WTC11 (cell line): ENCODE measurements around the gene CUTC. TPM values are rescaled to one million over a fixed set of nuclear protein-coding genes. Genes with fewer than 3 reads are reported as not detected.

Source experiments
- ATAC-seq: fragments of 200-7000 bp; cut with Tn5 transposase; 2 replicates; pipeline ENCODE4 v1.10.0; 2021; ENCODE audit warnings: mild to moderate bottlenecking, moderate library complexity
- CTCF ChIA-PET: fragments of 300-600 bp; sonication (Branson Sonifier 250); formaldehyde crosslinking; loops from one replicate; lab custom pipeline; 2021; ENCODE audit warnings: antibody characterized with exemption; lab: Charles Lee
- POLR2A ChIA-PET: fragments of 350-600 bp; sonication (Branson Sonifier 250); formaldehyde crosslinking; loops from one replicate; lab custom pipeline; 2021; ENCODE audit warnings: antibody characterized with exemption; lab: Charles Lee
- DNase-seq: peaks from one replicate; pipeline ENCODE4 v3.0.0; 2021; ENCODE audit warnings: low spot score
- H3K27ac Mint-ChIP-seq: 2 replicates; pipeline ENCODE4 v1.8.0; 2021; ENCODE audit warnings: mixed read lengths
- H3K27me3 Mint-ChIP-seq: 2 replicates; pipeline ENCODE4 v1.8.0; 2021; ENCODE audit warnings: low read depth, mild to moderate bottlenecking, moderate library complexity, mixed read lengths
- H3K36me3 Mint-ChIP-seq: 2 replicates; pipeline ENCODE4 v1.8.0; 2021; ENCODE audit warnings: mixed read lengths
- H3K4me1 Mint-ChIP-seq: 2 replicates; pipeline ENCODE4 v1.8.0; 2022; ENCODE audit warnings: mixed read lengths
- H3K4me3 Mint-ChIP-seq: 2 replicates; pipeline ENCODE4 v1.8.0; 2021; ENCODE audit warnings: mild to moderate bottlenecking, moderate library complexity, mixed read lengths
- H3K9me3 Mint-ChIP-seq: 2 replicates; pipeline ENCODE4 v1.8.0; 2021; ENCODE audit warnings: mixed read lengths
- ATF2 ChIP-seq: sonication (generic); formaldehyde crosslinking; IDR thresholded peaks from 2 replicates; pipeline ENCODE4 v1.8.1; 2022; ENCODE audit warnings: low read depth, missing genetic modification reagents, borderline replicate concordance
- CREM ChIP-seq: sonication (generic); formaldehyde crosslinking; IDR thresholded peaks from 2 replicates; pipeline ENCODE4 v1.8.1; 2022; ENCODE audit warnings: mild to moderate bottlenecking, missing genetic modification reagents, moderate library complexity
- E2F4 ChIP-seq: sonication (generic); formaldehyde crosslinking; IDR thresholded peaks from 2 replicates; pipeline ENCODE4 v1.8.1; 2022; ENCODE audit warnings: low read depth, mild to moderate bottlenecking, moderate library complexity, missing genetic modification reagents, borderline replicate concordance
- ELF4 ChIP-seq: sonication (generic); formaldehyde crosslinking; IDR thresholded peaks from 2 replicates; pipeline ENCODE4 v1.8.1; 2022; ENCODE audit warnings: low read depth, mild to moderate bottlenecking, moderate library complexity, missing genetic modification reagents
- EMX1 ChIP-seq: fragments of 250-450 bp; sonication (Bioruptor Pico); IDR thresholded peaks from 2 replicates; pipeline ENCODE4 v1.8.0; 2021; ENCODE audit warnings: mild to moderate bottlenecking
- ESRRA ChIP-seq: sonication (generic); formaldehyde crosslinking; IDR thresholded peaks from 2 replicates; pipeline ENCODE4 v1.8.1; 2022; ENCODE audit warnings: mild to moderate bottlenecking, missing genetic modification reagents, borderline replicate concordance
- FOXJ3 ChIP-seq: sonication (generic); formaldehyde crosslinking; IDR thresholded peaks from 2 replicates; pipeline ENCODE4 v1.9.0; 2021; ENCODE audit warnings: missing genetic modification reagents, mild to moderate bottlenecking, borderline replicate concordance
- FOXP4 ChIP-seq: sonication (generic); formaldehyde crosslinking; IDR thresholded peaks from 2 replicates; pipeline ENCODE4 v1.8.0; 2022; ENCODE audit warnings: mild to moderate bottlenecking, missing genetic modification reagents
- HMGA2 ChIP-seq: fragments of 250-450 bp; sonication (Bioruptor Pico); IDR thresholded peaks from 2 replicates; pipeline ENCODE4 v1.4.0; 2021; ENCODE audit warnings: mild to moderate bottlenecking, moderate library complexity
- SMAD3 ChIP-seq: sonication (generic); formaldehyde crosslinking; IDR thresholded peaks from 2 replicates; pipeline ENCODE4 v1.8.0; 2022; ENCODE audit warnings: missing genetic modification reagents, mild to moderate bottlenecking, borderline replicate concordance
- TEAD1 ChIP-seq: sonication (generic); formaldehyde crosslinking; IDR thresholded peaks from 2 replicates; pipeline ENCODE4 v1.8.0; 2022; ENCODE audit warnings: mild to moderate bottlenecking, missing genetic modification reagents
- ZNF138 ChIP-seq: sonication (generic); formaldehyde crosslinking; conservative IDR thresholded peaks from 2 replicates; pipeline ENCODE4 v1.8.1; 2022; ENCODE audit warnings: mild to moderate bottlenecking, moderate library complexity, missing genetic modification reagents
- ZNF232 ChIP-seq: sonication (generic); formaldehyde crosslinking; IDR thresholded peaks from 2 replicates; pipeline ENCODE4 v1.8.0; 2022; ENCODE audit warnings: mild to moderate bottlenecking, missing genetic modification reagents
- ZNF416 ChIP-seq: fragments of 250-450 bp; sonication (Bioruptor Pico); IDR thresholded peaks from 2 replicates; pipeline ENCODE4 v1.9.0; 2021; ENCODE audit warnings: mild to moderate bottlenecking, inconsistent platforms
- total RNA-seq: library from RNA; stranded (reverse); gene quantifications from 3 replicates; pipeline ENCODE4 v1.2.3, GENCODE V29; 2021
- TF ChIP-seq, protein P1 (sequence below): sonication (generic); formaldehyde crosslinking; IDR thresholded peaks from 2 replicates; pipeline ENCODE4 v1.8.0; 2023; ENCODE audit warnings: missing genetic modification reagents, mild to moderate bottlenecking, borderline replicate concordance
- TF ChIP-seq, protein P2 (sequence below): sonication (generic); formaldehyde crosslinking; IDR thresholded peaks from 2 replicates; pipeline ENCODE4 v1.8.1; 2023; ENCODE audit warnings: mild to moderate bottlenecking, missing genetic modification reagents, borderline replicate concordance
- TF ChIP-seq, protein P3 (sequence below): sonication (generic); formaldehyde crosslinking; conservative IDR thresholded peaks from 2 replicates; pipeline ENCODE4 v1.8.1; 2023; ENCODE audit warnings: mild to moderate bottlenecking, low read depth, missing genetic modification reagents, moderate library complexity

Gene CUTC
- total RNA-seq, 1 experiment from 2014 or later = 28.6 TPM

DNA sequence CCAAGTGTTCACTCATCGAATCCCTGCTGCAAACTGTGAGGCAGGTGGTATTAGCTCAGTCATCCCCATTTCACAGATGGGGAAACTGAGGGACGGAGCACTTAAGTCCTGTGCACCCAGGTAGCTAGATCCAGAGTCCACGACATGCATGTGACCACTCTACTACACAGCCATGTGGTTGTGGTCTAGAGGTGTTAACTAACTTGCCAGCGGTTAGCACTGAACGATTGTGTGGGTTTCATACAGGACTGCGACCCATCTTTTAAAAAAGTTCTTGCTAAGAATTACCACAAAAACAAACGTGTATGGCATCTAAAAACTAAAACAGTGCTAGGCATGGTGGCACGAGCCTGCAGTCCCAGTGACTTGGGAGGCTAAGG, 34.3 kb downstream of the CUTC start:
- no peak for DNase-seq
- H3K4me1 Mint-ChIP-seq = no peaks in the 10 kb centered on the region
- TF ChIP-seq HMGA2 (CRISPR knock-in tag) = no peak
- POLR2A ChIA-PET = no interaction called here
- CTCF ChIA-PET = no interaction called here
- no peaks in the 10 kb centered on the region for H3K27me3 Mint-ChIP-seq
- ATAC-seq = no peak
- peaks cover 7% of the 10 kb centered on the region for H3K9me3 Mint-ChIP-seq
- H3K36me3 Mint-ChIP-seq = no peaks in the 10 kb centered on the region
- no peak overlapping the region for H3K27ac Mint-ChIP-seq
- no peak overlapping the region for H3K4me3 Mint-ChIP-seq

DNA sequence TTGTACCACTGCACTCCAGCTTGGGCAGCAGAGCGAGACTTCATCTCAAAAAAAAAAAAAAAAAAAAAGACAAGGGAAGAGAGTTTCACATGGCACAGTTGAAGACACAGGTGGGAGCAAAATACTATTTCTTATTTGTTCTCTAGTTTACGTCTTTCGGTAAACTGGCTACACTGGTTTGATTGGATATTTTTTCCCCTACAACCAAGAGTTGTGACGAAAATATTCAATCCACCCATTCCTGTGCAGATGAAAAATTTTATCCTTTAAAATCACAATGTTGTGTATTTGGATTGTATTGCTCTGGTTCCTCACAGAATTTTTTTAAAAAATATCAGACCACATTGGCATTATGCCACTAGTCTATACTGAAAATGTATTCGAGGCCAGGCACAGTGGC, 35.9 kb downstream of the CUTC start:
- Mint-ChIP-seq H3K27ac (no peak overlapping the region), H3K36me3 (no peaks in the 10 kb centered on the region), H3K4me3 (no peak overlapping the region), H3K9me3 (peaks cover 7% of the 10 kb centered on the region; the same call in 1 of the 2 replicates), H3K4me1 (no peaks in the 10 kb centered on the region), H3K27me3 (no peaks in the 10 kb centered on the region)
- POLR2A ChIA-PET = interaction anchor here (0.6 kb wide), 1 partner anchor 48 kb away, joined by 4 read pairs; no protein-coding TSS in a partner anchor
- CTCF ChIA-PET = no interaction called here
- ATAC-seq (no peak), DNase-seq (no peak)
- TF ChIP-seq EMX1 (CRISPR knock-in tag) = no peak
- TF ChIP-seq TEAD1 = no peak
- TF ChIP-seq ZNF232 (CRISPR knock-in tag) = no peak
- TF ChIP-seq, protein P1, sequence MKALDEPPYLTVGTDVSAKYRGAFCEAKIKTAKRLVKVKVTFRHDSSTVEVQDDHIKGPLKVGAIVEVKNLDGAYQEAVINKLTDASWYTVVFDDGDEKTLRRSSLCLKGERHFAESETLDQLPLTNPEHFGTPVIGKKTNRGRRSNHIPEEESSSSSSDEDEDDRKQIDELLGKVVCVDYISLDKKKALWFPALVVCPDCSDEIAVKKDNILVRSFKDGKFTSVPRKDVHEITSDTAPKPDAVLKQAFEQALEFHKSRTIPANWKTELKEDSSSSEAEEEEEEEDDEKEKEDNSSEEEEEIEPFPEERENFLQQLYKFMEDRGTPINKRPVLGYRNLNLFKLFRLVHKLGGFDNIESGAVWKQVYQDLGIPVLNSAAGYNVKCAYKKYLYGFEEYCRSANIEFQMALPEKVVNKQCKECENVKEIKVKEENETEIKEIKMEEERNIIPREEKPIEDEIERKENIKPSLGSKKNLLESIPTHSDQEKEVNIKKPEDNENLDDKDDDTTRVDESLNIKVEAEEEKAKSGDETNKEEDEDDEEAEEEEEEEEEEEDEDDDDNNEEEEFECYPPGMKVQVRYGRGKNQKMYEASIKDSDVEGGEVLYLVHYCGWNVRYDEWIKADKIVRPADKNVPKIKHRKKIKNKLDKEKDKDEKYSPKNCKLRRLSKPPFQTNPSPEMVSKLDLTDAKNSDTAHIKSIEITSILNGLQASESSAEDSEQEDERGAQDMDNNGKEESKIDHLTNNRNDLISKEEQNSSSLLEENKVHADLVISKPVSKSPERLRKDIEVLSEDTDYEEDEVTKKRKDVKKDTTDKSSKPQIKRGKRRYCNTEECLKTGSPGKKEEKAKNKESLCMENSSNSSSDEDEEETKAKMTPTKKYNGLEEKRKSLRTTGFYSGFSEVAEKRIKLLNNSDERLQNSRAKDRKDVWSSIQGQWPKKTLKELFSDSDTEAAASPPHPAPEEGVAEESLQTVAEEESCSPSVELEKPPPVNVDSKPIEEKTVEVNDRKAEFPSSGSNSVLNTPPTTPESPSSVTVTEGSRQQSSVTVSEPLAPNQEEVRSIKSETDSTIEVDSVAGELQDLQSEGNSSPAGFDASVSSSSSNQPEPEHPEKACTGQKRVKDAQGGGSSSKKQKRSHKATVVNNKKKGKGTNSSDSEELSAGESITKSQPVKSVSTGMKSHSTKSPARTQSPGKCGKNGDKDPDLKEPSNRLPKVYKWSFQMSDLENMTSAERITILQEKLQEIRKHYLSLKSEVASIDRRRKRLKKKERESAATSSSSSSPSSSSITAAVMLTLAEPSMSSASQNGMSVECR = no peak
- no peak for TF ChIP-seq ZNF138 (CRISPR knock-in tag)
- no peak for TF ChIP-seq CREM (CRISPR knock-in tag)
- TF ChIP-seq, protein P2, sequence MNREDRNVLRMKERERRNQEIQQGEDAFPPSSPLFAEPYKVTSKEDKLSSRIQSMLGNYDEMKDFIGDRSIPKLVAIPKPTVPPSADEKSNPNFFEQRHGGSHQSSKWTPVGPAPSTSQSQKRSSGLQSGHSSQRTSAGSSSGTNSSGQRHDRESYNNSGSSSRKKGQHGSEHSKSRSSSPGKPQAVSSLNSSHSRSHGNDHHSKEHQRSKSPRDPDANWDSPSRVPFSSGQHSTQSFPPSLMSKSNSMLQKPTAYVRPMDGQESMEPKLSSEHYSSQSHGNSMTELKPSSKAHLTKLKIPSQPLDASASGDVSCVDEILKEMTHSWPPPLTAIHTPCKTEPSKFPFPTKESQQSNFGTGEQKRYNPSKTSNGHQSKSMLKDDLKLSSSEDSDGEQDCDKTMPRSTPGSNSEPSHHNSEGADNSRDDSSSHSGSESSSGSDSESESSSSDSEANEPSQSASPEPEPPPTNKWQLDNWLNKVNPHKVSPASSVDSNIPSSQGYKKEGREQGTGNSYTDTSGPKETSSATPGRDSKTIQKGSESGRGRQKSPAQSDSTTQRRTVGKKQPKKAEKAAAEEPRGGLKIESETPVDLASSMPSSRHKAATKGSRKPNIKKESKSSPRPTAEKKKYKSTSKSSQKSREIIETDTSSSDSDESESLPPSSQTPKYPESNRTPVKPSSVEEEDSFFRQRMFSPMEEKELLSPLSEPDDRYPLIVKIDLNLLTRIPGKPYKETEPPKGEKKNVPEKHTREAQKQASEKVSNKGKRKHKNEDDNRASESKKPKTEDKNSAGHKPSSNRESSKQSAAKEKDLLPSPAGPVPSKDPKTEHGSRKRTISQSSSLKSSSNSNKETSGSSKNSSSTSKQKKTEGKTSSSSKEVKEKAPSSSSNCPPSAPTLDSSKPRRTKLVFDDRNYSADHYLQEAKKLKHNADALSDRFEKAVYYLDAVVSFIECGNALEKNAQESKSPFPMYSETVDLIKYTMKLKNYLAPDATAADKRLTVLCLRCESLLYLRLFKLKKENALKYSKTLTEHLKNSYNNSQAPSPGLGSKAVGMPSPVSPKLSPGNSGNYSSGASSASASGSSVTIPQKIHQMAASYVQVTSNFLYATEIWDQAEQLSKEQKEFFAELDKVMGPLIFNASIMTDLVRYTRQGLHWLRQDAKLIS (CRISPR knock-in tag) = no peak
- TF ChIP-seq, protein P3, sequence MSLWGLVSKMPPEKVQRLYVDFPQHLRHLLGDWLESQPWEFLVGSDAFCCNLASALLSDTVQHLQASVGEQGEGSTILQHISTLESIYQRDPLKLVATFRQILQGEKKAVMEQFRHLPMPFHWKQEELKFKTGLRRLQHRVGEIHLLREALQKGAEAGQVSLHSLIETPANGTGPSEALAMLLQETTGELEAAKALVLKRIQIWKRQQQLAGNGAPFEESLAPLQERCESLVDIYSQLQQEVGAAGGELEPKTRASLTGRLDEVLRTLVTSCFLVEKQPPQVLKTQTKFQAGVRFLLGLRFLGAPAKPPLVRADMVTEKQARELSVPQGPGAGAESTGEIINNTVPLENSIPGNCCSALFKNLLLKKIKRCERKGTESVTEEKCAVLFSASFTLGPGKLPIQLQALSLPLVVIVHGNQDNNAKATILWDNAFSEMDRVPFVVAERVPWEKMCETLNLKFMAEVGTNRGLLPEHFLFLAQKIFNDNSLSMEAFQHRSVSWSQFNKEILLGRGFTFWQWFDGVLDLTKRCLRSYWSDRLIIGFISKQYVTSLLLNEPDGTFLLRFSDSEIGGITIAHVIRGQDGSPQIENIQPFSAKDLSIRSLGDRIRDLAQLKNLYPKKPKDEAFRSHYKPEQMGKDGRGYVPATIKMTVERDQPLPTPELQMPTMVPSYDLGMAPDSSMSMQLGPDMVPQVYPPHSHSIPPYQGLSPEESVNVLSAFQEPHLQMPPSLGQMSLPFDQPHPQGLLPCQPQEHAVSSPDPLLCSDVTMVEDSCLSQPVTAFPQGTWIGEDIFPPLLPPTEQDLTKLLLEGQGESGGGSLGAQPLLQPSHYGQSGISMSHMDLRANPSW (CRISPR knock-in tag) = no peak
- TF ChIP-seq FOXJ3 (CRISPR knock-in tag) = no peak
- TF ChIP-seq ELF4 (CRISPR knock-in tag) = no peak
- TF ChIP-seq SMAD3 = no peak
- no peak for TF ChIP-seq ESRRA (CRISPR knock-in tag)
- TF ChIP-seq FOXP4 (CRISPR knock-in tag) = no peak
- no peak for TF ChIP-seq E2F4 (CRISPR knock-in tag)
- no peak for TF ChIP-seq ZNF416 (CRISPR knock-in tag)
- no peak for TF ChIP-seq ATF2 (CRISPR knock-in tag)
